ENCODE results near the gene LRP1B. TPM values are rescaled to one million over a fixed set of nuclear protein-coding genes. Genes with fewer than 3 reads are reported as not detected.

The LRP1B gene
- total and polyA plus RNA-seq, 2 of the 8 experiments (the other 6 are each of a cell fraction or from before 2014, with no cell fraction given) = 0.03 TPM; not detected in 1

DNA sequence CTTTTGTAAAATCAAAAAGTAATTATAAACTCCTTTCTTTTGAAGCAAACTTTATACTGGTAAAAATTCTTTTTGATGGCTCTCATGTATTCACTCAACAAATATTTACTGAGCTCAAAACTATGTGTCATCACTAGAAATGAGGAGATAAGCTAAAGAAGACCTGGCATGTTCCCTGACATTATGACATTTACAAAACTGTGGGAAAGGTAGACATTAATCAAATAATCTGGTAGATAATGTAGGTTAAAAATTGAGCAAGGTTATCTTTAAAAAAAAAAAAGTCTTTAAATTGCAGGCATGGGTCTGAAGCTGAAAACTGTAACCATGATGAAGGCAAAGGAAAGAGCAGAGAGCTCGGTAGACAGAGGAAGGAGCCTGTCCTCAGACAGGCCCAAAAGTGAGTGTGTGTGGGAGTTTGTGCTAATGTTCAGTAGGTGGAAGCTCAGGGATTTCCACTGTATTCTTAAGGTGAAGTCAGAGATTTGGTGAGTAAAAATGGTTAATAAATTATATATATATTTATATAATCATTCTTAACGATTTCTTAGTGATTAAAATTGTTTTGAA, 612.9 kb downstream of the LRP1B start:
- Histone ChIP-seq H3K9me3 (ENCODE audit: insufficient read depth in 2 of 2, low read depth in 1 of 2, low read length in 1 of 2) (no peaks in the 10 kb centered on the region), H2AK5ac (ENCODE audit: low read depth, low read length) (no peak overlapping the region), H3K4me3 (ENCODE audit: extremely low read depth in 1 of 4, insufficient read depth in 2 of 4, low read depth in 3 of 4, low read length in 4 of 4) (no peak overlapping the region), H3K56ac (replicated peaks; ENCODE audit: insufficient read length, low read depth, low read length) (no peak overlapping the region), H2BK20ac (ENCODE audit: low read length) (no peak overlapping the region), H4K5ac (ENCODE audit: insufficient read length, low read depth, low read length) (no peak overlapping the region), H3K23ac (ENCODE audit: insufficient read length) (no peak overlapping the region), H2BK12ac (ENCODE audit: low read depth, low read length) (no peak overlapping the region), H4K8ac (ENCODE audit: extremely low read depth, insufficient read depth, low read length) (no peak overlapping the region), H4K91ac (replicated peaks; ENCODE audit: insufficient read length, low read length) (no peak overlapping the region), H3K14ac (ENCODE audit: insufficient read length) (no peak overlapping the region), H2AFZ (ENCODE audit: low read length) (no peak overlapping the region), H3K23me2 (ENCODE audit: low read depth, low read length) (no peaks in the 10 kb centered on the region), H3K79me1 (ENCODE audit: low read depth, low read length) (no peaks in the 10 kb centered on the region), H3K18ac (ENCODE audit: extremely low read depth, low read length) (no peak overlapping the region), H3K9ac (replicated peaks in 1 of 4; ENCODE audit: extremely low read depth in 1 of 4, low read depth in 3 of 4, low read length in 3 of 4) (no peak overlapping the region), H3K4ac (replicated peaks; ENCODE audit: insufficient read length, low read depth, low read length) (no peak overlapping the region), H2BK15ac (ENCODE audit: low read length) (no peak overlapping the region), H3K27ac (ENCODE audit: low read depth, low read length) (no peak overlapping the region), H3K4me2 (ENCODE audit: insufficient read depth in 1 of 2, low read depth in 2 of 2, low read length in 2 of 2) (no peak overlapping the region), H3K79me2 (ENCODE audit: control insufficient read depth in 1 of 2, insufficient read depth in 2 of 2, low read length in 2 of 2) (no peaks in the 10 kb centered on the region), H2BK120ac (replicated peaks; ENCODE audit: low read depth, low read length) (no peak overlapping the region), H3K27me3 (replicated peaks in 1 of 4; ENCODE audit: control insufficient read depth in 3 of 4, extremely low read depth in 1 of 4, insufficient read depth in 3 of 4, low read length in 3 of 4) (no peaks in the 10 kb centered on the region), H2BK5ac (ENCODE audit: low read depth, low read length) (no peak overlapping the region), H3K36me3 (ENCODE audit: control insufficient read depth in 2 of 4, insufficient read depth in 4 of 4, low read length in 3 of 4) (no peaks in the 10 kb centered on the region), H4K20me1 (replicated peaks in 1 of 2; ENCODE audit: control insufficient read depth in 1 of 2, insufficient read depth in 2 of 2, low read length in 2 of 2) (no peaks in the 10 kb centered on the region), H3K4me1 (replicated peaks in 1 of 4; ENCODE audit: control insufficient read depth in 3 of 4, insufficient read depth in 4 of 4, low read length in 3 of 4) (no peaks in the 10 kb centered on the region)
- POLR2A ChIA-PET (ENCODE audit: partially characterized antibody) = no interaction called here
- no peak for DNase-seq (ENCODE audit: low read depth in 1 of 2, low spot score in 2 of 2)
- CTCF ChIA-PET (ENCODE audit: partially characterized antibody) = interaction anchor here (0.6 kb wide), 1 partner anchor 44 kb away, joined by 3 read pairs; no protein-coding TSS in a partner anchor
- 89% methylated on average over 2 of the region's 2 CpGs; no CpG with 5 or more reads in 1 of the 2 experiments for WGBS, 2 experiments (ENCODE audit: extremely low coverage in 1 of 2, insufficient coverage in 1 of 2, insufficient read length in 1 of 2, insufficient replicate concordance in 2 of 2, low coverage in 1 of 2, low lambda C conversion rate in 2 of 2, missing lambda C conversion rate in 1 of 2)
- FAIRE-seq = no peak
- no peak for TF ChIP-seq EP300 (IDR thresholded peaks at IDR 0.05; ENCODE audit: borderline replicate concordance in 1 of 2, low read depth in 2 of 2, low read length in 2 of 2)
- no peak for TF ChIP-seq MAFK (IDR thresholded peaks at IDR 0.05; ENCODE audit: low read depth, low read length)
- TF ChIP-seq KDM4A (IDR thresholded peaks at IDR 0.05; ENCODE audit: low read depth, low read length, severe bottlenecking) = no peak
- no peak for TF ChIP-seq BRCA1 (IDR thresholded peaks at IDR 0.05; ENCODE audit: low read depth, low read length)
- TF ChIP-seq EGR1 (IDR thresholded peaks at IDR 0.05; ENCODE audit: borderline replicate concordance, low read depth, low read length) = no peak
- no peak for TF ChIP-seq SIX5 (IDR thresholded peaks at IDR 0.05; ENCODE audit: low read depth, low read length)
- TF ChIP-seq POU5F1 (IDR thresholded peaks at IDR 0.05; ENCODE audit: low read depth, low read length) = no peak
- TF ChIP-seq CHD2 (IDR thresholded peaks at IDR 0.05; ENCODE audit: low read length) = no peak
- TF ChIP-seq TBP (IDR thresholded peaks at IDR 0.05; ENCODE audit: low read depth, low read length) = no peak
- TF ChIP-seq JUND (IDR thresholded peaks at IDR 0.05; ENCODE audit: low read length) = no peak
- TF ChIP-seq SRF (IDR thresholded peaks at IDR 0.05; ENCODE audit: low read depth, low read length) = no peak
- no peak for TF ChIP-seq NRF1 (IDR thresholded peaks at IDR 0.05; ENCODE audit: low read depth, low read length)
- TF ChIP-seq, protein P1, sequence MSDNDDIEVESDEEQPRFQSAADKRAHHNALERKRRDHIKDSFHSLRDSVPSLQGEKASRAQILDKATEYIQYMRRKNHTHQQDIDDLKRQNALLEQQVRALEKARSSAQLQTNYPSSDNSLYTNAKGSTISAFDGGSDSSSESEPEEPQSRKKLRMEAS (IDR thresholded peaks at IDR 0.05) = no peak
- TF ChIP-seq YY1 (IDR thresholded peaks at IDR 0.05; ENCODE audit: low read depth, low read length) = no peak
- TF ChIP-seq KDM5A (IDR thresholded peaks at IDR 0.05; ENCODE audit: low read length) = no peak

All from H1 (cell line).